ENCODE results near the gene NKAP.

GRCh38 chrX:119971184-119971583, 27.6 kb upstream of the NKAP start:
- no peak for TF ChIP-seq POLR2A (IDR thresholded peaks at IDR 0.05; ENCODE audit: control extremely low read depth in 1 of 2, low read depth in 2 of 2, low read length in 2 of 2)
- no peak for TF ChIP-seq CTCF (IDR thresholded peaks at IDR 0.05; ENCODE audit: control extremely low read depth in 1 of 3, insufficient read depth in 1 of 3, low read depth in 1 of 3, low read length in 3 of 3)
- no peak for TF ChIP-seq RBBP5 (IDR thresholded peaks at IDR 0.05; ENCODE audit: borderline replicate concordance, low read depth, low read length)
- TF ChIP-seq EP300 (IDR thresholded peaks at IDR 0.05; ENCODE audit: borderline replicate concordance in 1 of 2, low read depth in 2 of 2, low read length in 2 of 2) = no peak
- TF ChIP-seq POLR2AphosphoS5 (IDR thresholded peaks at IDR 0.05; ENCODE audit: low read depth, low read length) = no peak
- TF ChIP-seq CBX8 (IDR thresholded peaks at IDR 0.05; ENCODE audit: borderline replicate concordance, low read depth, low read length) = no peak
- no peak for TF ChIP-seq TEAD4 (IDR thresholded peaks at IDR 0.05; ENCODE audit: low read depth, low read length)
- no peak for TF ChIP-seq ZNF274 (IDR thresholded peaks at IDR 0.05; ENCODE audit: borderline replicate concordance, extremely low read depth, low read length)
- TF ChIP-seq, protein P1, sequence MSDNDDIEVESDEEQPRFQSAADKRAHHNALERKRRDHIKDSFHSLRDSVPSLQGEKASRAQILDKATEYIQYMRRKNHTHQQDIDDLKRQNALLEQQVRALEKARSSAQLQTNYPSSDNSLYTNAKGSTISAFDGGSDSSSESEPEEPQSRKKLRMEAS (IDR thresholded peaks at IDR 0.05) = no peak
- no peak for TF ChIP-seq TBP (IDR thresholded peaks at IDR 0.05; ENCODE audit: low read depth, low read length)

All from H1 (cell line).